HCT116 (cell line): ENCODE measurements around the gene KIF26B. TPM values are rescaled to one million over a fixed set of nuclear protein-coding genes. Genes with fewer than 3 reads are reported as not detected.

Experiments
- ATAC-seq: fragments of 200-7000 bp; cut with Tn5 transposase; 2 replicates; pipeline ENCODE4 v1.9.1; 2020; ENCODE audit warnings: mild to moderate bottlenecking, moderate library complexity
- BruUV-seq: library from RNA; stranded (reverse); fragments of 400-500 nt; replicated peaks from 2 replicates; lab custom pipeline; 2021; lab: Mats Ljungman, UMichigan
- CTCF ChIA-PET: fragments of 300-600 bp; sonication (Branson Sonifier 250); formaldehyde crosslinking; loops from one replicate; lab custom pipeline; 2021; ENCODE audit warnings: antibody characterized with exemption; lab: Charles Lee
- POLR2A ChIA-PET: fragments of 300-600, 350-600 bp; sonication (Branson Sonifier 250); formaldehyde crosslinking; loops from one replicate; lab custom pipeline; 2021; ENCODE audit warnings: antibody characterized with exemption; lab: Charles Lee
- RAD21 ChIA-PET, 2 experiments: fragments of 300-600 bp; sonication (Branson Sonifier 250); formaldehyde crosslinking; loops; one replicate each; lab custom pipeline; 2023; ENCODE audit warnings: low total read pairs in 2 of 2; ENCODE audit not compliant: uncharacterized antibody in 2 of 2, unreplicated experiment in 2 of 2, low non-redundant PET in 1 of 2; lab: Charles Lee
- DNase-seq: peaks from one replicate; pipeline ENCODE4 v3.0.0-alpha.2; 2010; ENCODE audit warnings: low read depth, low spot score
- H2AFZ ChIP-seq: fragments of 200-600 bp; shearing (Covaris generic), sonication (generic); 2 replicates; pipeline ENCODE4 v1.6.1; 2017; ENCODE audit warnings: low read depth, mixed run types, mixed read lengths, antibody characterized with exemption, low read length; ENCODE audit not compliant: poor library complexity, severe bottlenecking
- H3K27ac ChIP-seq: 2 replicates; pipeline ENCODE4 v1.5.1; 2012; ENCODE audit warnings: low read depth, low read length
- H3K27me3 ChIP-seq: fragments of 200-600 bp; sonication (generic); 2 replicates; pipeline ENCODE4 v1.6.1; 2016; ENCODE audit warnings: mixed run types, low read length, mixed read lengths; ENCODE audit not compliant: insufficient read depth
- H3K36me3 ChIP-seq, 2 experiments: fragments of 200-500 bp in 1 of 2; fragments of 200-600 bp in 1 of 2; sonication (Bioruptor generic) in 1 of 2; sonication (generic) in 1 of 2; 2 replicates each; pipeline versions ENCODE4 v1.5.1 to v1.6.1; 2014 to 2016; ENCODE audit warnings: low read length in 2 of 2, inconsistent platforms in 1 of 2, mixed read lengths in 1 of 2, mixed run types in 1 of 2; ENCODE audit not compliant: insufficient read depth in 2 of 2, control insufficient read depth in 1 of 2
- H3K4me1 ChIP-seq, 2 experiments: fragments of 200-600 bp in 1 of 2; sonication (generic) in 1 of 2; 2 replicates each; pipeline versions ENCODE4 v1.5.1 to v1.6.1; 2012 to 2017; ENCODE audit warnings: low read length in 2 of 2, inconsistent platforms in 1 of 2, mild to moderate bottlenecking in 1 of 2, mixed read lengths in 1 of 2, mixed run types in 1 of 2, moderate library complexity in 1 of 2; ENCODE audit not compliant: insufficient read depth in 2 of 2, control insufficient read depth in 1 of 2
- H3K4me2 ChIP-seq: fragments of 200-600 bp; sonication (generic); 2 replicates; pipeline ENCODE4 v1.6.1; 2017; ENCODE audit warnings: mixed run types, low read length, mixed read lengths
- H3K4me3 ChIP-seq, 2 experiments: fragments of 200-600 bp in 1 of 2; sonication (generic) in 1 of 2; replicated peaks in 1 of 2; 2 replicates each; pipeline ENCODE4 v1.5.1; 2011 to 2016; ENCODE audit warnings: low read length in 2 of 2, control low read depth in 1 of 2, low read depth in 1 of 2, mild to moderate bottlenecking in 1 of 2, mixed read lengths in 1 of 2, mixed run types in 1 of 2
- H3K79me2 ChIP-seq: fragments of 200-600 bp; sonication (generic); 2 replicates; pipeline ENCODE4 v1.6.1; 2017; ENCODE audit warnings: mild to moderate bottlenecking, mixed run types, low read length, moderate library complexity, mixed read lengths; ENCODE audit not compliant: insufficient read depth
- H3K9ac ChIP-seq: fragments of 200-600 bp; sonication (generic); 2 replicates; pipeline ENCODE4 v1.6.1; 2016; ENCODE audit warnings: low read length, mixed read lengths
- H3K9me2 ChIP-seq: fragments of 200-600 bp; sonication (generic), shearing (Covaris generic); 2 replicates; pipeline ENCODE4 v1.6.1; 2017; ENCODE audit warnings: mixed run types, mild to moderate bottlenecking, moderate library complexity; ENCODE audit not compliant: insufficient read depth
- H3K9me3 ChIP-seq, 2 experiments: fragments of 200-500 bp in 1 of 2; fragments of 200-600 bp in 1 of 2; sonication (Bioruptor generic) in 1 of 2; sonication (generic) in 1 of 2; 2 replicates each; pipeline ENCODE4 v1.6.1; 2014 to 2017; ENCODE audit warnings: low read length in 2 of 2, mixed read lengths in 2 of 2, inconsistent platforms in 1 of 2, low read depth in 1 of 2, mild to moderate bottlenecking in 1 of 2, mixed run types in 1 of 2, moderate library complexity in 1 of 2; ENCODE audit not compliant: control insufficient read depth in 1 of 2, insufficient read depth in 1 of 2
- H4K20me1 ChIP-seq: fragments of 200-600 bp; sonication (generic), shearing (Covaris generic); 2 replicates; pipeline ENCODE4 v1.6.1; 2017; ENCODE audit warnings: mixed run types, mild to moderate bottlenecking, moderate library complexity; ENCODE audit not compliant: insufficient read depth
- CEBPB ChIP-seq: IDR thresholded peaks from 2 replicates; pipeline ENCODE4 v1.6.1; 2012; ENCODE audit warnings: low read depth
- SP1 ChIP-seq: IDR thresholded peaks from 2 replicates; pipeline ENCODE4 v1.6.1; 2012; ENCODE audit warnings: low read depth
- ZFX ChIP-seq: fragments of 450-650 bp; IDR thresholded peaks from 2 replicates; pipeline ENCODE4 v1.6.1; 2017
- ZNF274 ChIP-seq: fragments of 200-500 bp; sonication (Bioruptor generic); IDR thresholded peaks from 2 replicates; pipeline ENCODE4 v1.6.1; 2014; ENCODE audit warnings: mild to moderate bottlenecking, low read depth, low read length, inconsistent platforms
- intact Hi-C: fragments of 100-400 bp; cut with micrococcal nuclease; formaldehyde crosslinking; loops from 2 replicates; pipeline ENCODE4 v1.10.0; 2022
- total RNA-seq: library from RNA; stranded (reverse); gene quantifications from one replicate; pipeline ENCODE4 v1.2.1, GENCODE V29; 2021; ENCODE audit not compliant: unreplicated experiment
- TF ChIP-seq, protein P1 (sequence below): IDR thresholded peaks from 2 replicates; pipeline ENCODE4 v1.6.1; 2011; ENCODE audit warnings: mild to moderate bottlenecking, low read length, moderate library complexity; ENCODE audit not compliant: insufficient replicate concordance; ENCODE audit errors: extremely low read depth
- TF ChIP-seq, protein P2 (sequence below), 3 experiments: fragments of 200-600 bp in 1 of 3; sonication (generic) in 1 of 3; IDR thresholded peaks in 2 of 3; conservative IDR thresholded peaks in 1 of 3; 2 replicates each; pipeline ENCODE4 v1.5.1; 2012 to 2017; ENCODE audit warnings: low read depth in 2 of 3, low read length in 2 of 3, antibody characterized with exemption in 1 of 3, borderline replicate concordance in 1 of 3, control low read depth in 1 of 3, mild to moderate bottlenecking in 1 of 3, mixed read lengths in 1 of 3, mixed run types in 1 of 3, moderate library complexity in 1 of 3; ENCODE audit not compliant: insufficient read depth in 1 of 3

The KIF26B gene
- total RNA-seq, 1 experiment from 2014 or later, result 0.49 TPM

DNA sequence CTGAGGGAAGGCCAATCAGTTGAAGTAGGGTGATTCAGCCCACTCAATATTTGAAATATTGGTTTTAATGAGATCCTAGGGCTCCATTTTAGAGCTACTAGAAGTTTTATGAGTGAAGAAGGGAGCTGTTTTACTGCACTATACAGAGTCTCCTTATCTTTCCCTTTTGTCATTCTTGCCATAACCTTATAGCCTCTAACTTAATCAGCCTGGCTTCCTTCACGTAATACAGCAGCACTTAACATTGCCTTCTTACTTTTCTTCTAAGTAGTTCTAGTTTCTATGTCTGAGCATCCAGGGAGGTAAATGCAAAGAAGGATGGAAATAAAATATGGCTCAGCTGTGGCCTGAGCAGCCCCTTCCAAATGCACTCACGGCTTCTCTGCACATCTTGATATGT is 299.3 kb downstream of the KIF26B start:
- BruUV-seq, result no TSS peak
- intact Hi-C loops, result no loop called here
- Histone ChIP-seq H3K9me2 (no peaks in the 10 kb centered on the region), H3K79me2 (no peaks in the 10 kb centered on the region), H3K36me3 (no peaks in the 10 kb centered on the region), H3K4me2 (no peak overlapping the region), H3K9me3 (no peaks in the 10 kb centered on the region), H3K27me3 (peaks cover 11% of the 10 kb centered on the region), H3K4me1 (no peaks in the 10 kb centered on the region), H3K27ac (no peak overlapping the region), H3K9ac (no peak overlapping the region), H2AFZ (no peak overlapping the region), H4K20me1 (no peaks in the 10 kb centered on the region), H3K4me3 (no peak overlapping the region)
- ATAC-seq (no peak), DNase-seq (no peak)
- RAD21 ChIA-PET, result no interaction called here
- POLR2A ChIA-PET, result no interaction called here
- TF ChIP-seq ZFX, result no peak
- CTCF ChIA-PET, result no interaction called here

DNA sequence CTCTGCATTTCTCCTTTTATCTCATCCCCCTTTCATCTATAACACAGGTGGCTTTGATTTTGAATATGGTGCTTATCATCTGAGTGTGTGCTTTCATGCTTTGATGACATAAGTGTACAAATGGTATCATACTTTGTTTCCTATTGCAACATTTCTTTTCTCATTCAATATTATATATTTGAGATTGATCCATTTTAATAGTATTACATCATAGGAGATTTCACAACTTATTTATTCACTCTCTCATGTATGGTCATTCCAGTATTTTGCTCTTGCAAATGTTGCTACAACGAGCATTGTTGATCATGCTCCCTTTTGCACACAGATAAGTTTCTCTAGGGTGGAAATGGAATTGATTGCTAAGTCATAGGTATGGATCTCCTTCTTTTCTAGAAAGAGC is 302.8 kb downstream of the KIF26B start:
- no peaks in the 10 kb centered on the region for H3K4me1 ChIP-seq
- no peak overlapping the region for H3K9ac ChIP-seq
- no peaks in the 10 kb centered on the region for H4K20me1 ChIP-seq
- no peaks in the 10 kb centered on the region for H3K36me3 ChIP-seq
- DNase-seq (no peak), ATAC-seq (no peak)
- no peaks in the 10 kb centered on the region for H3K9me2 ChIP-seq
- ChIA-PET RAD21 (no interaction called here), CTCF (no interaction called here), POLR2A (no interaction called here)
- peaks cover 32% of the 10 kb centered on the region for H3K27me3 ChIP-seq
- BruUV-seq, result no TSS peak
- no peaks in the 10 kb centered on the region for H3K9me3 ChIP-seq
- no peaks in the 10 kb centered on the region for H3K79me2 ChIP-seq
- H2AFZ ChIP-seq, result no peak overlapping the region
- TF ChIP-seq ZNF274 (no peak), SP1 (no peak), CEBPB (no peak)
- TF ChIP-seq, protein P1, sequence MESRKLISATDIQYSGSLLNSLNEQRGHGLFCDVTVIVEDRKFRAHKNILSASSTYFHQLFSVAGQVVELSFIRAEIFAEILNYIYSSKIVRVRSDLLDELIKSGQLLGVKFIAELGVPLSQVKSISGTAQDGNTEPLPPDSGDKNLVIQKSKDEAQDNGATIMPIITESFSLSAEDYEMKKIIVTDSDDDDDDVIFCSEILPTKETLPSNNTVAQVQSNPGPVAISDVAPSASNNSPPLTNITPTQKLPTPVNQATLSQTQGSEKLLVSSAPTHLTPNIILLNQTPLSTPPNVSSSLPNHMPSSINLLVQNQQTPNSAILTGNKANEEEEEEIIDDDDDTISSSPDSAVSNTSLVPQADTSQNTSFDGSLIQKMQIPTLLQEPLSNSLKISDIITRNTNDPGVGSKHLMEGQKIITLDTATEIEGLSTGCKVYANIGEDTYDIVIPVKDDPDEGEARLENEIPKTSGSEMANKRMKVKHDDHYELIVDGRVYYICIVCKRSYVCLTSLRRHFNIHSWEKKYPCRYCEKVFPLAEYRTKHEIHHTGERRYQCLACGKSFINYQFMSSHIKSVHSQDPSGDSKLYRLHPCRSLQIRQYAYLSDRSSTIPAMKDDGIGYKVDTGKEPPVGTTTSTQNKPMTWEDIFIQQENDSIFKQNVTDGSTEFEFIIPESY, result no peak
- TF ChIP-seq, protein P2, sequence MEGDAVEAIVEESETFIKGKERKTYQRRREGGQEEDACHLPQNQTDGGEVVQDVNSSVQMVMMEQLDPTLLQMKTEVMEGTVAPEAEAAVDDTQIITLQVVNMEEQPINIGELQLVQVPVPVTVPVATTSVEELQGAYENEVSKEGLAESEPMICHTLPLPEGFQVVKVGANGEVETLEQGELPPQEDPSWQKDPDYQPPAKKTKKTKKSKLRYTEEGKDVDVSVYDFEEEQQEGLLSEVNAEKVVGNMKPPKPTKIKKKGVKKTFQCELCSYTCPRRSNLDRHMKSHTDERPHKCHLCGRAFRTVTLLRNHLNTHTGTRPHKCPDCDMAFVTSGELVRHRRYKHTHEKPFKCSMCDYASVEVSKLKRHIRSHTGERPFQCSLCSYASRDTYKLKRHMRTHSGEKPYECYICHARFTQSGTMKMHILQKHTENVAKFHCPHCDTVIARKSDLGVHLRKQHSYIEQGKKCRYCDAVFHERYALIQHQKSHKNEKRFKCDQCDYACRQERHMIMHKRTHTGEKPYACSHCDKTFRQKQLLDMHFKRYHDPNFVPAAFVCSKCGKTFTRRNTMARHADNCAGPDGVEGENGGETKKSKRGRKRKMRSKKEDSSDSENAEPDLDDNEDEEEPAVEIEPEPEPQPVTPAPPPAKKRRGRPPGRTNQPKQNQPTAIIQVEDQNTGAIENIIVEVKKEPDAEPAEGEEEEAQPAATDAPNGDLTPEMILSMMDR (IDR thresholded peaks at IDR 0.05 in 2 of 3, conservative IDR thresholded peaks at IDR 0.05 in 1 of 3; ENCODE audit: borderline replicate concordance in 1 of 3, insufficient read depth in 1 of 3, low read depth in 2 of 3, low read length in 2 of 3), result no peak
- H3K4me2 ChIP-seq, result no peak overlapping the region
- no peak overlapping the region for H3K4me3 ChIP-seq
- intact Hi-C loops, result no loop called here
- H3K27ac ChIP-seq, result no peak overlapping the region
